AG08395 (cell line): ENCODE results near the gene NCAN.
"Not testable (repeated sequence)": the region's sequence is repeated elsewhere in the genome, so short reads cannot be mapped to it uniquely, and the experiment has no call there.

ENCODE experiments used
- DNase-seq: peaks from one replicate; pipeline ENCODE4 v3.0.0; 2012; ENCODE audit warnings: mixed read lengths, low spot score

Gene NCAN

DNA sequence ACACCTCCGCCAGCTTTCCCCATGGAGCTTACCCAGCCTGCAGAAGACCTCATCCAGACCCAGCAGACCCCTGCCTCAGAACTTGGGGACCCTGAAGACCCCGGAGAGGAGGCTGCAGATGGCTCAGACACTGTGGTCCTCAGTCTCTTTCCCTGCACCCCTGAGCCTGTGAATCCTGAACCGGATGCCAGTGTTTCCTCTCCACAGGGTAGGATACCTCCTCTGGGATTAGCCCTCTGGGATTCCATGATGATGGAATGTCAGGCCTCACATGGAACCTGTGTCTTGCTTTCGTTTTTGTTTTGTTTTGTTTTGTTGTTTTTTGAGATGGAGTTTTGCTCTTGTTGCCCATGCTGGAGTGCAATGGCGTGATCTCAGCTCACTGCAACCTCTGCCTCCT lies 17.8 kb upstream of the NCAN start:
- DNase-seq, result no peak

DNA sequence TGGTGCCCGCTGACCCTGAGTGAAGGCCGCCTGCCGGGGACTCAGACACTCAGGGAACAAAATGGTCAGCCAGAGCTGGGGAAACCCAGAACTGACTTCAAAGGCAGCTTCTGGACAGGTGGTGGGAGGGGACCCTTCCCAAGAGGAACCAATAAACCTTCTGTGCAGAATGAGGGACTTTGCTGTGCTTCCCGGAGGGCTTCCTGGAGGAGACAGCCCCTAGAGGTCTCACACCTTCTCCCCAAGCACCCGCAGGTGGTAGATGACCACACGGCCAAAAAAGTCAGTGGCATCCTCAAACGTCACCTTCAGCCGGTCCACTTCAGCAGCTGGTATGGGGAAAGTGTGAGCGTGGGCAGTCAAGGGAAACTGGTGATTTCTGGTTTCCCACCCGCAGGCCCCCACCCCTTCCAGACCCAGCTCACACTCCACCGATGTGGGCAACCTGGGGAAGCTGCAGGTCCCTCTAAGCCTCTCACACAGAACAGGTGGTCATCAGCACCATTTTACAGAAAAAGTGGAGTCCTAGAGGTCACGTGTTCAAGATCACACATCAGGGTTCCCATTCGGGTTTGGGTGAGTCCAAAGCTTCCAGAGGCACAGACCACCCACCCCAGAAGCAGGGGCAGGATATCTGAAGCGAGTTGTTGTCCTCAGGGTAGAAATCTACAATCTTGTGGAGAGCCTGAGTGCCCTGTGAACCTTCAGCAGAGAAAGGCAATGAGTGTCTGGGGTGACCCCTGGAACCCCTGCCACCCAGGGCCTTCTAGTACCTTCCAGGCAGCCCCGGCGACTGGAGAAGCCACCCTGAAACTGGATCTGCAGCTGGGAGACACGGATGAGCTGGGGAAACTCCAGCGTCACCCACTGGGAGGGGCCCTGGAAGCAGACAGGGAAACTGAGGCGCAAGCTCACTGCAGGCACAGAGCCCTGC lies 9.8 kb upstream of the NCAN start:
- no peak for DNase-seq

DNA sequence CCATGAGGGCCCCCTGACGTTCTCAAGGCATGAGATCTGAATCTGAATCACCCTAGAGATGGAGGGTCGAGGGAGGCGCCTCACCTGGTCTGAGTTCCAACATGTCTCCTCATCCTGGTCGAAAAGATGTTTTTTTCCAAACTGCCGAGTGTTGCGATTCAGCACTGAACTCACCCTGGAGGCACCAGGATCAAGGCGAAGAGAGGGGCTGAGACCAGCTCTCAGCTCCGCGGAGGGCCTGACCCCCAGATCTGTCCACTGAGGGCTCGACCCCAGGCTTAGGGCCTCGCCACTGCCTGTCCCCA lies 9.1 kb upstream of the NCAN start:
- no peak for DNase-seq

DNA sequence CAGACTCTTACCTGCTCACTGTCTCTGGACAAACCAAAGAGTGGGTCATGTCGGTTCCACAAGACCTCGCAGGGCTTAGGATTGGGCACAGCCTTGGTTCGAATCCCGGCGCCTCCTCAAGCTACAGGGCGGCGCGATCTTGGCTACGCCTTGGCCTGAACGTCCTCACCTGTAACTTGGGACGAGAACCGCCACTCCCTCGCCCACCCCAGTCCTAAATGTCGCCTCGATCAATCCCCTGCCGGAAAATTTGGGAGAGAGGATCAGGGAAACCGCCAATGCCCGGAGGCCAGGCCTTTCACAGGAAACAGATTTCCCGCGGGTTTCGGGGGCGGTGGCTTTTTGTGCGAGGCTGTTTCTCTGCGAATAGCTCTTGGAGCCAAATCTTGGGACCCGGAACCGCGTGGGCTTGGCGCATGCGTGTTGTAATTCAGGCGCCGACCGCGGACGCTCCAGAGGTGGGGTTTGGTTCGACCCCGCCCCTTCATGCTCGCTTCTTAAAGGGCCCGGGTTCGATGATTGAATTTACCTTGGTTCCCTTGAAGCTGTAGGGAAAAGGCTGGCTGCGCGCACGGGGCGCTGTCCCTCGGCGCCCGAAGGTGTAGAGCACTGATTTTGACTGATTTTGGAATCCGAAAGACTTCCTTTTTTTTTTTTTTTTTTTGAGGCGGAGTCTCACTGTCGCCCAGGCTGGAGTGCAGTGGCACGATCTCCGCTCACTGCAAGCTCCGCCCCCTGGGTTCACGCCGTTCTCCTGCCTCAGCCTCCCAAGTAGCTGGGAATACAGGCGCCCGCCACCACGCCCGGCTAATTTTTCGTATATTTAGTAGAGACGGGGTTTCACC lies 8.5 kb upstream of the NCAN start, which contains the start of gene NR2C2AP:
Gene NR2C2AP, minus strand, starts transcription at position 403 of the 845 bp plus-strand sequence. Its CDS starts 354 bp downstream, at position 49.
- peak; percentile 99 for DNase-seq

DNA sequence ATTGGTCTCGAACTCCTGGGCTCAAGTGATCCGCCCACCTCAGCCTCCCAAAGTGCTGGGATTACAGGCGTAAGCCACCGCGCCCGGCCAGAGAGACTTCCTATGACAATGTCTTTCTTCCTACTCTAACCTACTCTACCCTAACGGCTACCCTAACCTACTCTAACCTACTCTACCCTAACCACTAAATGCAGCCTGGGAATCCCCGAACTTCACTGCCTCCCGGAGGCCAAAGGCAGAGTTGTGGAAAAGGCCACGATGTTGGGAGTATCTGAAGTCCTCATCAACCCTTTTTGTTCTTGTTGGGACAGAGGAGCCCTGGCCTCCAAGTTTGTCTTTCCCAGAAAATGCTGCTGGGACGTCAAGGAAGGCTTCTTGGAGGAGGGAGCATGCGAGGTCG lies 7.6 kb upstream of the NCAN start:
- DNase-seq, result no peak

DNA sequence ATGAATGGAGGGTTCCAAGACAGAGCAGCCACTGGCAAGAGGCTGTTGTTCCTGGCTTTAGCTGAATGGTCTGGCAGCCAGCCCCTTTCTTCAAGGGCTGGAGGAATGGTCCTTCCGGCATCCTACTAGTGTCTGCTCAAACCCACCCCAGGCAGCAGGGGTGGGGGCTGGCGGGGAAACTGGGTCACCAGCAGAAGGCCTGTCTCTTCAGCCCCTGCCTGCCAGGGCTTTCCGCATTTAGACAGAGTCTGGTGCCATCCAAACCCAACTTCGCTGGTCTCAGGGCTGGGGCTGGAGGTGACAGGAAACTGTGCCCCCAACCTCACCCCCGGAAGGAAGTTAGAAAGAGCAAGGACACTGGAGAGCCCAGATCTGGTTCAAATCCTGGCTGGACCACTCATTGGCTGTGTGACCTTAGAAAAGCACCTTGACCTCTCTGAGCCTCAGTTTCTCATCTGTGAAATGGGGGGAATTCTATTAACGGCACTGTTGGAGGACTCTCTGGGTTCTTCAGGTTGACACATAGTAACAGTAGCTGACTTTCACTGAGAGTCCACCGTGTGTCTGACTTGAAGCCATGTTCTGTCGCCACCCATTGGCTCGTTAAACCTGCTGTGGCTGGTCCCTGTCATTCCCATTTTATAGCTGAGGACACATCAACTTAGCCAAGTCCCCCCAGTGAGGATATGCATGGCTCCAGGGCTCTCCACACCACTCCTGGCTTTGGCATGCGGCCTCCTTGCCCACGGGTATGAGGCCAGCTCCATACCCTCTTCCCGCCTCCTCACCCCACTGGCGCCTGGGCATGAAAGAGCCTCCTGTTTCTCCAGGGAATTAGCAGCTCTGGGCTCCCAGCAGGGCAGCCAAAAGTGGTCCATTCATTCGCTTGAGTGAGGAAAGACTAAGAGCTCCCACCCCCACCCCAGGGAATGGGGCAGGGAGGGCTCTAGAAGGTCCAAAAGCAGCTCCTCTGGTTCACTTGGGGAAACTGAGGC lies 6.0 kb upstream of the NCAN start:
- no peak for DNase-seq

DNA sequence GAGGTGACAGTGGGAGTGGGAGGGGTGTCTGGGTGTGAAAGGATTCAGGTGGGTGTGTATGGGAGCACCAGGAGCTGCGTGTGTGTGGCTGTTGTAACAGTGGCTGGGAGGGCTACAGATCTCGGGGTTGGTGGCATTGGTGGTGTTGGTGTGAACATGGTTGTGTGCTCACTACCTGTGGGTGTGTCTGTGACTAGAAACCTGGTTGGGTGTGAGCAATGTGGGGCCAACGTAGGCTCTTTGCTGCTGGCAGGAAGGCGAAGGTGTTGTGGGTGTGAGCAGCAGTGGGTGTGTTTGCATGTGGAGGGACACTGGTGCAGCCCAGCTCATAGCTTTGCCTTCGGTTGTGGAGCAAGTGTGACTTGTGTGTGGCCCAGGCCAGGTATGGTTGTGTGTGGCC lies 4.8 kb upstream of the NCAN start:
- DNase-seq, result no peak

DNA sequence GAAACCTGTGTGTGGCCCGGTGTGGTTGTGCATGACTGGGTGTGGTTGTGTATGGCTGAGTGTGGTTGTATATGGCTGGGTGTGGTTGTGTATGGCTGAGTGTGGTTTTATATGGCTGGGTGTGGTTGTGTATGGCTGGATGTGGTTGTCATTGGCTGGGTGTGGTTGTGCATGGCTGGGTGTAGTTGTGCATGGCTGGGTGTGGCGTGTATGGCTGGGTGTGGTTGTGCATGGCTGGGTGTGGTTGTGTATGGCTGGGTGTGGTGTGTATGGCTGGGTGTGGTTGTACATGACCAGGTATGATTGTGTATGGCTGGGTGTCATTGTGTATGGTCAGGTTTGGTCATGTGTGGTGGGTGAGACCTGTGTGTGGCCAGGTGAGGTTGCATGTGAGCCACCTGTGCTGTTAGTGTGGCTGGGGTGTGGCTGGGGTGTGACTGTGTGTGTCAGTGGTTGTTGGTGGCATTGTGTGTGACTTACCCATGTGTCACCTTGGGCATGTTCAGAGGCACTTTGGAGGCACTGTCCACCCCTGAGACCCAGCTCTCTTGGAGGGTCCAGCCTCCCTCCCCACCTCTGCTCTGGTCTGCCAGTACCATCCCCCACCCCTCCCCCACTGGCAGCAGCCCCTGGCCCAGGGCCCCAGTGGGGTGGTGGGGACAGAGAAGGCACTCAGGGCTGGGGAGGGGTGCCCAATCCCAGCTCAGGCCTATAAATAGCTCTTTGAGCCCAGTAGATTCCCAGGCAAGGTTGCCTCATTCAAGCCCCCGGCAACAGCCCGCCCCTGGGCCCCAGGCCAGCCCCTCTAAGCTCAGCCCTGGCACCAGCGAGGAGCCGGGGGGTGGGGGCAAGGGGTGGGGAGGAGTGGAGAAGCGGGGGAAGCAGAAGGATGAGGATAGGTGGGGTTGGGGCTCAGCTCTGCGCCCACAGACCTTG lies 3.9 kb upstream of the NCAN start:
- DNase-seq, result no peak

DNA sequence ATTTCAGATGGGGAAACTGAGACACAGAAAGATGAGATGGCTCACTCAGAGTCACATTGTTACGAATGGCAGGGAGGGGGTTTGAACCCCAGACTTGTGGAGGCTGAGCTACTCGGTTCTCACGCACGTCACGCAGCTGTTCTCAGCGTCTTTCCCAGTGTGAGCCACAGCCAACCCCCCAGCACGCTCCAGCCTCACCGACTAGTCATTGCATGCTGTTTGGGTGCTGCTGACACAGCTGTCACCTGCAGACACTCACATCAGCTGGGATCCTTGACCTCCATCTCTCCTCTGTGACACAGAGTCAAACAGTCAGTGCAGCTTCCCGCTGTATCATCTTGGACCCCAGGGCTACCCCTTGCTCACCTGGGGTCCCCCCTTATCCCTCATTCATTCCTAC lies 2.4 kb upstream of the NCAN start:
- DNase-seq, result no peak

DNA sequence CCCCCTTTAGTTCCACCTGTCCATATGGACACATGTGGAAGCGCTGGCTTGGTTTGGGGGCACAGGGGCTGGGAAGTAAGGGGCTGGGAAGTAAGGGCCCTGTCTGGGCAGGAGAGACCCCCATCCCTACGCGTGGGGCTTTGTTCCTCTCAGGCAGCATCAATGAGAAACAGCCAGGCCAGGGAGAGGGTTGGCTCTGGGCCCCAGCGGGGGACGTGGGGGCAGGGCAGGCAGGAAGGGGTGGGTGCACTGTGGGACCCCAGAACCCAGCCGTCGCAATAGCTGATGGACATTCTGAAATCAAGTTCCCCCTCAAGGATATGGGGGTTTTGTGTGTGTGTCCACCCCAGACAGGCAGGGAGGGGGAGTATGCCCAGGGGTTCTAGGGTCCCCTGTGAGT lies 1.2 kb downstream of the NCAN start:
- DNase-seq, result no peak

DNA sequence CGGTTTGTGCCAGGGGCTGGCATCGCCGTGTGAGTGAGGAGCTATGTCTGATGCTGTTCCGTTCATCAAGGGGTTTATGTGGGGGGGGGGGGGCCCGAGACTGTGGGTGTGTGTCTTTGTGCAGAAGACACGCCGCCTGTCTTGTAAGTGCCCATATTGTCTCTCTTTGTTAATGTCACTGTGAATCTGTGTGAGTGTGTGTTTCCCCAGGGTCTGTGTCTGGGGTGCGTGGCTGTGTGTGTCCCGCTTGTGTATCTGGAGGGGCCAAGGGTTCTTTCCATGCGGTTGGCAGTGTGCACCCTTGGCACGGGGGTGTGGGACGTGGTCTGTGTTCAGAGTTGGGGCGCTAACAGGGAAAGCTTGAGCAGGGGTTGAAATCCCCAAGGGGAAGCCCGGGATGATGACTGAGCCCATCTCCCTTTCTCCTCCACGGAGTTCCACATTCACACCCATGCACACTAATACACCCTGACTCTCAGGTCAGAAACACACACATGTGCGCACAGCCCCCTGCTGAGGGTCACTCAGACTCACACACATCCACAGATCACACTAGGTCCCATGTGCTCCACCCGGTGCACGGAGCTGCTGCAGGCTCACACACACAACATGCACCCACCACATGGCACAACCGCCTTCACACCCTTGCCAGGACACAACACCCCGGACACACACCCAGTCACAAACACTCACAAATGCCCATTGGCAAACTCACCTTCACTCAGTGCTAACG lies 1.8 kb downstream of the NCAN start:
- no peak for DNase-seq

DNA sequence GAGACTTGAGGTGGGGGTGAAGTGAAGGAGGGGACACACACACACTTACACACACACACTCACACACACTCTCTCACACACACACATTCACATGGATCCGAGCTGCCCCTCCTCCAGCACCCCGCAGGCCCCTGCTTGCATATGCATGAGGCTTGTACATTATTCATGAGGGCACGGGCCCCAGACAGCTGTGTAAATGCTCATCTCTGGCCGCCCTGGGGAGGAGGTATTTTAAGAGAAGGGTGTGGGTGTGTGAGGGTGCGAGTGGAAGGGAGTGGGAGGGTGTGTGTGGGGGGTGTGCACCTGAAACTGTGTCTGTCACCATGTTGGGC lies 2.4 kb downstream of the NCAN start:
- no peak for DNase-seq

DNA sequence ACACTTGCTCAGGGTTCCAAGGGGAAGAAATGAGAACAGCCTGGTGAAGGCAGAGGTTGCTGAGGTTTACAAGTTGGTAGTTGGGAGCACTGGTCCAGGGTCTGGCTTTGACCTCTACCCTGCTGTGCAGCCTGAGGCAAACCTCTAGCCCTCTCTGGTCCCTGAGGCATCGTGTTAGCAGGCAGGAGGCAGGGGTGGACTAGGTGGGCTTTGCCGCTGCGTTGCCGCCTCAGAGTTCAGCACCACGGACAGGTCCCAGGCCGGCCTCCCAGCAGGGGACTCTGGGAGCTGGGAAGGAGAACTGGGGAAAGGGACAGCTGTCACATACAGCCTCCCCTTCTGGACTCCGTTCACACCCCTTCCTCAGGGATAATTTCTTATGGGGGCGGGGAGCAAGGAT lies 3.1 kb downstream of the NCAN start:
- DNase-seq, result peak; percentile 56

DNA sequence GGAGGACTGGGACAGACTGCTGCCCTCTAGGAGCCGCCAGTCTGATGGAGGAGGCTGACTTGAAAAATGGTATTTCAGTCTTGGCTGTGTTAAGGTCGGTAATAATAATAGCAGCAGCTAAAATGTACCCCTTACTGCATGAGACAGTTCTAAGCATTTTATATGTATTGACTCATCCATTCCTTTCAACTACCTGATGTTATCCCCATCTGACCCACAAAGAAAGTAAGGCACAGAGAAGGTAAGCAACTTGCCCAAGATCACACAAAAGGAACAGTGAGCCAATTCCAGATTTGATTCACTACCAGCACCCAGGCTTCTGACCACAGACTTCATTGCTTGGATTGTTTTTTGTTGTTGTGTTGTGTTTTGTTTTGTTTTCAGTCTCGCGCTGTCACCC lies 4.0 kb downstream of the NCAN start:
- no peak for DNase-seq

DNA sequence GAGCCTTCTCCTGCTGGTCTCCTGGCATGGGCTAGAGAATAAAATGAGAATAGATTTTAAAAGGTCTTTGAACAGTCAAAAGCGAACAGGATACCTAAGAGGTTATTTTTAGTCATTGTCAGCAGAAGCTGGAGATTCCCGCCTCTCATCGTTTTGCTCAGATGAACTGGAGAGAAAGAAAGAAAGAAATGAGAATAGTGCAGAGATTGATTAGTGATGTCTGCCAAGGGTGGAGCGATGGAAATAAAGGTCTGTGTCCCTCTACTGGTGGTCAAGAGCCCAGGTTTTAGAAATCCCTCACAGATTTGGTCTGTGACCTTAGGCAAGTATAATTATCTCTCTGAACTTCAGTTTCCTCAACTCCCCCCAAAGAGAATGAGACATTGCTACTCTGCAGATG lies 5.3 kb downstream of the NCAN start:
- no peak for DNase-seq

DNA sequence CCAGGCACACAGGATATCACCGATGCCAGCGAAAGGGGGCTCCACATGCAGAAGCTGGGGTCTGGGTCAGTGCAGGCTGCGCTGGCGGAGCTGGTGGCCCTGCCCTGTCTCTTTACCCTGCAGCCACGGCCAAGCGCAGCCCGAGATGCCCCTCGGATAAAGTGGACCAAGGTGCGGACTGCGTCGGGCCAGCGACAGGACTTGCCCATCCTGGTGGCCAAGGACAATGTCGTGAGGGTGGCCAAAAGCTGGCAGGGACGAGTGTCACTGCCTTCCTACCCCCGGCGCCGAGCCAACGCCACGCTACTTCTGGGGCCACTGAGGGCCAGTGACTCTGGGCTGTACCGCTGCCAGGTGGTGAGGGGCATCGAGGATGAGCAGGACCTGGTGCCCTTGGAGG lies 7.2 kb downstream of the NCAN start:
- DNase-seq, result no peak

DNA sequence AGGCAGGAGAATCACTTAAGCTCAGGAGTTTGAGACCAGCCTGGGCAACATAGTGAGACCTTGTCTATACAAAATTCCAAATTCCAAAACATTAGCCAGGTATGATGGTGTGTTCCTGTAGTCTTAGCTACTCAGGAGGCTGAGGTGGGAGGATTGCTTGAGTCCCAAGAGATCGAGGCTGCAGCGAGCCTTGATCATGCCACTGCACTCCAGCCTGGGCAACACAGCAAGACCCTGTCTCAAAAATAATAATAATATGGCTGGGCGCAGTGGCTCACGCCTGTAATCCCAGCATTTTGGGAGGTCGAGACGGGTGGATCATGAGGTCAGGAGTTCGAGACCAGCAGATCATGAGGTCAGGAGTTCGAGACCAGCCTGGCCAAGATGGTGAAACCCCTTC lies 9.2 kb downstream of the NCAN start:
- DNase-seq, result not testable (repeated sequence)

DNA sequence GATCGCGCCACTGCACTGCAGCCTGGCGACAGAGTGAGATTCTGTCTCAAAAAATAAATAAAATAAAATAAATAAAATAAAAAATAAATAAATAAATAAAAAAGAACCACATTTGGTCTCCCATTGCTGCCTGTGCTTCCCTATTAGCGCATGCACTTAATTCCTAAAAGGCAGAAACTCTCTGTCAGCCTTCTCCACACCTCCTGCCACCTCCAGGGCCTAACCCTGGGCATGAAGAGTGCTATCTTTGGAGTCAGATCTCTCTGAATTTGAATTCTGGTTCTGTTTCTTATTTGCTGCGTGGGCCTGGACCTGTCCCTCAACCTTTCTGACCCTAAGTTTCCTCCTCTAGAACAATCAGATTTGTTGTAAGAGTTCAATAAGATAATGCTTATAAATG lies 11.3 kb downstream of the NCAN start:
- no peak for DNase-seq

DNA sequence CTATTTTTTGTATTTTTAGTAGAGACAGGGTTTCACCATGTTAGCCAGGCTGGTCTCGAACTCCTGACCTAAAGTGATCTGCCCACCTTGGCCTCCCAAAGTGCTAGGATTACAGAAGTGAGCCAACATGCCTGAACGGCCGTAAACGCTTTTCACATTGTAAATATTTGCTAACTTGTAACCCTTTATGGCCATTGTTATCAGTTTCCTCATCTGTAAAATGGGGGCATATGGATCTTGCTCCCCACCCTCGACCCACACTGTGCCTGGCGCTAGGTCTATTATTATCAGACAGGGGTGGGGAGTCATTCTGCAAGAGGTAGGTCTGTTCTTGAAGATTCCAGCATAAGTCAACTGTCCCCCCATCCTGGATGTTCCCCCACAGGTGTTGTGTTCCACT lies 11.9 kb downstream of the NCAN start:
- no peak for DNase-seq

DNA sequence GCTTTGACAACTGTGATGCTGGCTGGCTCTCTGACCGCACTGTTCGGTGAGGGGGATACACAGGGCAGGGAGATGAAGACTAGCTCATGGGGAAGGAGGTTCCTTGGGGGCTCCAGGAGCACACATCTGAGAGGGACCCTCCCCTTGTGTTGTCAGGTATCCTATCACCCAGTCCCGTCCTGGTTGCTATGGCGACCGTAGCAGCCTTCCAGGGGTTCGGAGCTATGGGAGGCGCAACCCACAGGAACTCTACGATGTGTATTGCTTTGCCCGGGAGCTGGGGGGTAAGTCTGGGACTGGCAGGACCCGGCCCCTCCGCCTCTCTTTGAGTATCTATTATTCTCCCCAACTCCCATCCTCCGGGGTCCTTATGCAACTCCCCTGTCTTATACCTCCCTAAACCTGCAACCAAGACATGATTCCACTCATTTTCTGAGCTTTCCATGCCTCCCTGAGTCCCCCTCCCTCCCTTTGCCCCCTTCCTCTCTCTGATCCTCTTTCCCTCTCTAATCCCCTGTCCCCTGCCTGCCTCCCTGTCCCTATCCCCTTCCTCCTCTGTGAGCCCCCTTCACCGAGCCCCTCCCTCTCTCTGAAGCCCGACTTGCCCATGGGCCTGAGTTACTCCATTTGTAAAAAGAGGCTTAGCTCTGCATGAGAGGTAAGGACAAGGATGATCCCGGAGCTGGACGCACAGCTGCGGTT lies 12.5 kb downstream of the NCAN start:
- DNase-seq, result no peak
